NCI-H2227 (cell line): Measurements from ENCODE around the gene UBE2E2.

Source experiments
- DNase-seq: peaks from one replicate; lab custom pipeline; 2025; ENCODE audit not compliant: unreplicated experiment; lab: John Stamatoyannopoulos, UW

UBE2E2 gene

DNA sequence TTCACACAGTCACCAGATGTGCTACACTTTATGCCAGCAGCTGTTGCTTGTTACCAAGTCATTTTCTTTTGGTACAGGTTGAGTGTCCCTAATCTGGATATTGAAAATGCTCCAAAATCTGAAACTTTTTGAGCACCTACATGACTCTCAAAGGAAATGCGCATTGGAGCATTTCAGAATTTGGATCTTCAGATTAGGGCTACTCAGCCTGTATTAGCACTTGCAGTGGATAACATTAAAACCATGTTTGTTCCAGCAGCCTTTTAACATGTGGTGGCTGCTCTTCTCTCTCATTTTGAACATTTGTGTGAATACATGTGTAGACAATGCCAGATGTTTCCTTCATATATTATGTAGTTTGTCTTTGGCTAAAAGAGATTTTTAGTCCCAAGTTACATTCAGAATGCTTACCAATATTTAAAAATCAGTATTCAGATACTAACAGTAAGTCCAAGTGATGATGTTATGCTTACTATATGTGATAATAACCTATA lies 371.7 kb downstream of the UBE2E2 start:
- DNase-seq: no peak

DNA sequence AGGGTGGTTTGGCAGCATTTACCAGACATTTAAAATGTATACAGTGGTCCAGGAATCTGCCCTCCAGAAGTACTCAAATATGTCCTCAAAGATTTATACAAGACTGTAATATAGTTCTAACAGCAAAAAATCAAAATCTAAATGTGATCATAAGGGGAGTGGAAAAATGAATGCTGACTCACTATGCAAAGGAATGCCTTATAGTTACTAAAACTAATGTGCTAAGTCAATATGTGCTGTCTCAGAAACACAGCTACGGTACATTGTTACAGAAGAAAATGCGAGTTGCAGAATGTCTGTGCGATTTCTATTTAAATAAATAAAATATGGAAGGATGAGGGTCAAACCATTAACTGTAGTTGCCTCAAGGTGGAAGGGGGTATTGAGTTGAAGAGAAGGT lies 372.6 kb downstream of the UBE2E2 start:
- DNase-seq: no peak

DNA sequence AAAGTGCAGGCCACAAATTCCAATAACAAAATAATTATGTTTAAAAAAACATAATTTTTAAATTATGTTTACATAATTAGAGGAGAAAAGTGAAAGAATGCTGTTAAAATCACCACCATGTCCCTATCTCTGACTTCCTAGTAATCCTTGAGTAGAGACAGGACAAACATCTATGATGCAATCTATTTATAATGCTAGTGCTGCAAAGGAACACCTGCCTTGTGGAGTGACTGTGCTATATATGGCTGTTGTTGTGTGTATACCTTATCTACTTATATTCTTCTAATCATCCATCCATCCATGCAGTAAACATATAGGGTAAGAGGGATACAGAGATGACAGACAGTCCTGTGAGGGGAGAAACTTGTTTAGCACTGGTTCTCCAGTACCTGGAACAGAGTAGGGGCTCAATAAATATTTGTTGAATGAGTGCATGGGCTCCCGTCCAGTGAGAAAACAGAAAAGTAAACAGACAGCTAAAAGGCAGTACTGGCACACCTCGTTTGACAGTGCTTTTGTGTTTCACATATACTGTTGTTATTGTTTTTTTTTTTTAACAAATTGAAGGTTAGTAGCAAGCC lies 373.3 kb downstream of the UBE2E2 start:
- no peak for DNase-seq

DNA sequence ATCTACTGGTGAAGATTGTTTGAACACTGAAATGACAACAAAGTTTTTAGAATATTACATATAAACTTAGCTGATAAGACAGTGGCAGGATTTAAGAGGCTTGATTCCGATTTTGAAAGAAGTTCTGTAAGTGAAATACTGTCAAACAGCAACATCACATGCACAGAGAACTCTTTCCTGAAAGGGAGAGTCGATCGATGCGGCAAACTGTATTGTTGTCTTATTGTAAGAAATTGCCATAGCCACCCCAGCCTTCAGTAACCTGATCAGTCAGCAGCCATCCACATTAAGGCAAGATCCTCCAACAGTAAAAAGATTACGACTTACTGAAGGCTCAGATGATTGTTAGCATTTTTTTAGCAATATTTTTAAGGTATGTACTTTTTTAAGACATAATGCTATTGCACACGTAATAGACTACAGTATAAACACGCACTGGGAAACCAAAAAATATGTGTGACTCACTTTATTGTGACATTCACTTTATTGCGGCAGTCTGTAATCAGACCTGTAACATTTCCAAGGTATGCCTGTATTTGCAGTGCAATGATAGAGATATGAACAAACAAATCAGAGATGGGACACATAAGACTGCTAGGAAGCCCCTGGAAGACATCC lies 377.1 kb downstream of the UBE2E2 start:
- no peak for DNase-seq

DNA sequence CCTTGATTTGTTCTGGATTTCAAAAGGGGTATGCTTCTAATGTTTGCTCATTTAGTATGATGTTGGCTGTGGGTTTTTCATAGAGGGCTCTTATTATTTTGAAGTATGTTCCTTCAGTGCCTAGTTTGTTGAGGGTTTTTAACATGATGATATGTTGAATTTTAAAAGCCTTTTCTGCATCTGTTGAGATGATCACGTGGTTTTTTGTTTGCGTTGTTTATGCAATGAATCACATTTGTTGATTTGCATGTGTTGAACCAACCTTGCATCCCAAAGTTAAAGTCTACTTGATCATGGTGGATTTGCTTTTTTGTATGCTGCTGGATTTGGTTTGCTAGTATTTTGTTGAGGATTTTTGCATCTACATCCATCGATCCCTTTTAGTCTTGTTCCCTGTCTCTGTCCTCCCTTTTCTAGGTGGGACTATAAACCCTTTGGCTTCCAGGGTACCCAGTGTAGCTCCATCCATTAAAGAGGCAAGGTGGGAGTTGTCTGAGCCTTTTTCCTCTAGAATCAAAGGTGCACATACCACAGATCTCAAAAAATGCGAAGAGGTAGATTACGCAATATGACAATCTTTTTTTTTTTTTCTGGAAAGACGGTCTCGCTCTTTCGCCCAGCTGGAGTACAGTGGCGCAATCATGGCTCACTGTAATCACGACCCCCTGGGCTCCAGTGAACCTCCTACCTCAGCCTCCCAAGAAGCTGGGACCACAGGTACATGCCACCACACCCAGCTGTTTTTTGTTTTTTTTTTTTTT lies 381.0 kb downstream of the UBE2E2 start:
- DNase-seq: no peak

DNA sequence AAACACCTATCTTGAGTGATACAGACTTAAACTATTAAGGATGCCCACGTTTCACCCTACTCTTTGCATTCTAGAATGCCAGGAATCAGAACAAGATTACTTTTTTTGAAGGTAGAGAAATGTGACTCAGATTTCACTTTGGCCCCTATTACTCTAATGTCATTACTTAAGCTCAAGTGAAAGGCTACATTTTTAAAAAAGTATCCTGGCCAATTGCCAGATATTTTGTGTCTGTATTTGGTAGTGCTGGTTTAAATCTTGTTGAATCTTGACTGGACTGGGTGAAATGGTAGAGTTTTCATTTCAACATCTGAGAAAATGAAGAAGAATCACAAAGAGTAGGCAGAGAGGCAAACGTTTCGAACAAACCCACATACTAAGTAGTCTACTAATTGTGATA lies 384.4 kb downstream of the UBE2E2 start:
- no peak for DNase-seq

DNA sequence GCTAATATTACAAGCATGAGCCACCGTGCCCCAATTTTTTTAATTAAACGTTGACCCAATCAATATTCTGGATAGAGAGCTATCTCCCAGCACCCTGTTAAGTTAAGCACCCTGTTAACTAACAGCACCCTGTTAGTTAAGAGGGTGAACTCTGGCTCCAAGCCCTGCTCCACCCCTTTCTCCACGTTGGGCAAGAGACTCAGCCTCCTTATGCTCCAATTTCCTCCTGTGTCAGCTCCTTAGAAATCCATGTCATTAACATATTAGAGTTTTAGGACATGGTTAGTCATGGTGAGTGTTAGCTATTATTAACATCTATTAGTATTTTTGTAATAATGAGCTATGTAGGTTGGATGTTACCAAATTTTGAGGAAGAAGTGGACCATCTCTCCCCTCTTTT lies 385.4 kb downstream of the UBE2E2 start:
- no peak for DNase-seq

DNA sequence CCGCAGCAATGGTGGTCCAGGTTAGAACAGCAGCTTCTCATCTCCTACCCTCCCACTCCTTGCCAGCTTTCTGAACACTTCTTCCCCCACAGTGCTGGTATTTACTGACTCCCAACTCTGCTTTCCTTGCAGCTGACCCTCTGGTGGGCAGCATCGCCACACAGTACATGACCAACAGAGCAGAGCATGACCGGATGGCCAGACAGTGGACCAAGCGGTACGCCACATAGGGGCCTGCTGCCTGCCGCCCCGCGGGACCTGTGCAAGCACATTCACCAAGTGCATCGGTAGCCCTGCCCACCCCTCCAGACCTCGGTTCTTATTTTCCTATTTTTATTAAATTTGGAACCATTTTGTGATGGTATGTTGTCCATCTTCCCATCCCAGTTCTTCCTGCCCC lies 386.5 kb downstream of the UBE2E2 start:
- no peak for DNase-seq

DNA sequence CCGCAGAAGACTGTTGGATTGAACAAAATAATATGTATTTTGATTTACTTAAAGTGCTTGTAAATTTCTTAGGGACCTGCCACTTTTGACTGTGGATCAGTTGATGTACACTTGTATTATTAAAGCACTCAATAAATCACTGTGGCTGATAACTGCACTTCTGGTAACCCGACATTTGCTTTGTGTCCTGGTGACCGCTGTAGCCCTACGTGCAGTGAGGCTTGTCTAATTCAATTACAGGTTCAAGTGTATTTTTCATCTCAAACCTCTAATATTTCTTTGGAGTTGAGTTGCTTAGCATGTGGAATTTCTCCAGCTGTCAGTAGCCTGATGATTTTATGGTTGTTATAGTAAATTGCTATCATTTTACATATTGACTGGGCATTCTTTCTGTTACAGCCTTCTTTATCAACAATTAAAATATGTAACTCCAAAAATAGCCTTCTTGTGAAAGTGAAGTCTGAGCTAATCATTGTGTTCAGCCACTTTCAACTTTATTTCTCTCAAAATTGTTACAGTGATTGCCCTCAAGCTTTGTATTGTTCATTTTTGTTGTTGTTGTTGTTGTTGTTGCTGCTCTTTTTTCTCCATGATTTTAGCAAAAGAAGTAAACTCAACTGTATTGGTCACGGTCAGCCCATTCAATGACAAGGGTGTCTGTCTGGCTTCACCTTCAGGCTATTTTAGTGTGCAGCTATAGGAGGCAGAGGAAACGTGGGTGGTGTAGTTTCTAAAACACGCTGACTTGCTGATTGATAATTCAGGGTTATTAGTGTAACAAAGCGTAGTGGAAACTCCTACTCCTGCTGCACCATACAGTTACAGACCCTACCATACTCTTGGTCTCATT lies 387.5 kb downstream of the UBE2E2 start:
- peak; percentile 90 for DNase-seq

DNA sequence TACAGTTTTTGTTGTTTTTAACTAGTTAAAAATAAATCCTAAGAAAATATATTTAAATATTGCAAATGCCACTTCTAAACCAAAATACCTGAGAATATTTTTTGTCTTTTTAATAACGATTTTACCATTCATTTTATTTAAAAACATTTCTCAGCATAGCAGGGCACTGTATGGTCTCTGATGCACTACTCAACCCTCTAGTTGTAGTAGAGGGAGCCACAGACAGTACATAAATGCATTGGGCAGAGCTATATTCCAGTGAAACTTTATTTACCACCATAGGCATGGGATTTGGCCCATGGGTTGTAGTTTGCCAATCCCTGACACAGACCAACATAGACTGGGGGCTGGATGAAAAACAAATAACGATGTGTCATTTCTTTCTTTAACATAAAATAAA lies 388.2 kb downstream of the UBE2E2 start:
- no peak for DNase-seq

DNA sequence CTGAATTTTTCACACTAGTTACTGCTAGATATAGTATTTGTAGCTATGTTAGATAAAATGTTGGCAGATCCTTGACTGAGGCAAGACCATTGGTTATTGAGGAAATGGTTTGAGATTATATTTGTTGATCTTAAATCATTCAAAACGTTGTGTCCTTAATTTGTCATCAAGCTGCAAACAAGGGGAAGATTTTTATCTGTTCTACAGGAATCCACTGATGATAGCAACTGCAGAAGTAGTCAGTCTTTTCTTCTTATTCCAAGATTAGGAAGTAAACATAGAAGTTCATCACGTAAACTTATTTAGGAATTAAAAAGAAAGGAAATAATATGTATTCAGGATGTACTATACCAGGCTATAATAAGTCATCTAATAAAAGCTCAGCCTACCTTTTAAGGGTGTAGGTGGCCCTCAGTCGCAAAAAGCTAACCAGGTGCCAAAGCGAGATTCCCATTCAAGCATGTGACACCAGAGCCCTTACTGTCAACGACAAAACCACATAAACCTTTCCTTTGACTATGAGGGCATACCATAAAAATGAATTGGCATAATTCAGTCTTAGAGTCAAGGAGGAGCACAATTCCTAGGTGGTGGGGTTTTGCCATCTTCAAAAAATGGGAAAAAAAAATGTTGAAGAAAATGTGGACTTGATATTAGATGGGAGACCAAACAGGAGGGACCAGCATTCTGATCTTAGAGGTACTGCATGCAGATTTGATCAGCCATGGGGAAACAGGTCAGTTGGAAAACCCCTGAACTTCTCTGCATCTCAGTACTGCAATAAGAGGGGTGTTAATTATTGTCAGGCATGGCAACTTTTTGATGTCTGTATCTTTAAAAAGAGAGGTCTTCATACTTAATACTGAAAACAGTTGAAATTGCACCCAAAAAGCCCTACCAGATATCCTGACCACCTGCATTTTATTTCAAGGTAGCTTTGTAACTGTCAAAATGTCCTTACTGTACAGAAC lies 390.1 kb downstream of the UBE2E2 start:
- no peak for DNase-seq

DNA sequence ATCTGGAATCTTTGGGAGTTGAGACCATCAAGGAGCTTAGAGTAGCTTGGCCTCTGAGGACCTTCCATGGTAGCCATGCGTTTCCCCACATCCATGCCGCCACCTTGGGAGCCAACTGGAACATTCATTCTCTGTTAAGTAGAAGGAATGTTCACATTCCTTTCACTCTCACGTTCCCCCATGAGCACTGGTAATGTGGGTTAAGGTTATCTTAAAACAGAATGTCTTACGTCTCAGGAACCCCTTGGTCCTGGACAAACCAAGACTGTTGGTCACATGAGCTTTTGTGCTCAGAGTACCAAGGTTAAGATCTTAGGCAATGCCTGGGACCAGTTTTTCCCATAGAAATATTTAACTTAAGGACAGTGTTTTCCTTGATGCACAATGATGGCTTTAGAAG lies 390.9 kb downstream of the UBE2E2 start:
- DNase-seq: no peak

DNA sequence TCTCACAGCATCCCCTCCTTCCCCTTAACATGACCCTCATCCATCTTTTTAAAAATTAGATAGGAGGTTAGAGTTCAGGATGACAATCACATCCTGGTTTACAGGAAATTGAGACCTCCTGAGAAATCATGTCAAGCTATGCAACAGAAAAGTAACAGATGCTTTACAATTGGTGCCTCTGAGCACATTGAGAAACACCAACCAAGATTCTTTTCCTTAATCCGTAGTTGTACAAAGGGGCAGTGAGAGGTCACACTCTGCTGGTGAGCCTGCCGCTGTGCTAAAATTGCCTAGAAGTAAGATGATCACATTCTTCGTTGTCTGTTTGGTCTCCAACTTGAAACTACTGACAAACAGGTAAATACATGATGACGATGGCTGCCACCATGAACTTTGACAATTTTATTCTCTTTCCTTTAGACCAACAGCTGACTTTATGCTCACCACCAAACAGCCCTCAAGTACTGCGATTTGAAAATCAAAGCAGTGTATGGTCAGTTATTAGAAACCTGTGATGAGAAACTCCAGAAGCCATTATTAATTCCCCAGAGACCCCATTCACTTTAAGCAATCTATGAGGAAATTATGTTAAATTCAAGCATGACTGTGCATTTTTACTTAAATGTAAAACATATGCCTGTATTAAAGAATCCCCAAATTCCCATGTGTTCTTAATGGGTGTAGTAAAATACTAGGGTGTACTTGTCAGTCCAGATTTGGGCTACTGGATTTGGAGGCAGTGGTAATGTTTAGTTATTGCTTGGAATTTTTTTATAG lies 392.0 kb downstream of the UBE2E2 start:
- DNase-seq: no peak

DNA sequence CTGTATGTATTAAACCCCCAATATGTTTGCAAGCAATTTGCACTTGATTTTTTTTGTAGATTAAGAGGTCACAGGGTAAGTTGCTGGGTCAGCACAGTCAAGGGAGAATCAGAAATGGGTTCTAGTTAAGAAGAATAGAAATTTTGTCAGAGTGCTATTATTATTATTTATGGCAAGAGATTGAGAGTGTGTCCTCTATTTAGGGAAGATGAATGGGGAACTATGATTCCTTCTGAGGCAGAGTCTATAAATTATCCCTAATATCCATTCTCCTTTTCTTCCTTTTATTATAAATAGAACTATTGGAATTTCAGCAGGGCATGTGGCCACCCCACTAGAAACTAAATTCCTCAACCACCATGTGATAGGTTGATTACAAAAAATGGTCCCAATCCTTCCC lies 392.7 kb downstream of the UBE2E2 start:
- DNase-seq: no peak

DNA sequence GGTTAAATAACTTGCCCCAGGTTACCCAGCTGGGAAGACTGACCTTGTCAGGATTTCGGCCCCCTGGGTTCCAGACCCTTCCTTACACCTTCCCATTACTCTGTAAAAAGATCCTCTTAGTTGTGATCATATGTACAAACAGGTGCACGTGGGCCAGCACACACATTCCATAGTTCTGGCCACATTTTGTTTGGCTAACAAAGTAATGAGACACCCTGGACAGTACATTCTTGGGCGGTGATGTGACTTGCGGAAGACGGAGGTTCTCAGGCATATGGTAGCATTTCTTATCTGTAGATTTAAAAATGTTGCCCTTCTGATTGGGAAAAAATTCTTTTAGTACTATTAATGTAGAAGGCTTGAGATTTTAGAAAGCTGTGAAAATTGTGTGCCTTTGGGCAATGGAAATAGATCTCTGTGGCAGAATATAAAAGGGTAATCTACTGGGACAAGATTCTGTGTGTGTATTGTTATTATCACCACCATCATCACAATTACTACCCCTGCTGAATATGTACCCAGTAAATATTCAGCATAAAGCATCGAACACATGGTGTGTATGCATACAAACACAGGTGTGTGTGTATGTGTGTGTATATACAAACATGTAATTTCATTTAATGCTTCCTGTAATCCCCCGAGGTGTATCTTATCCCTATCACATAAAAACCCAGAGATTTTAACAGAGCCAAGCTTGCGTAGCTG lies 397.2 kb downstream of the UBE2E2 start:
- no peak for DNase-seq

DNA sequence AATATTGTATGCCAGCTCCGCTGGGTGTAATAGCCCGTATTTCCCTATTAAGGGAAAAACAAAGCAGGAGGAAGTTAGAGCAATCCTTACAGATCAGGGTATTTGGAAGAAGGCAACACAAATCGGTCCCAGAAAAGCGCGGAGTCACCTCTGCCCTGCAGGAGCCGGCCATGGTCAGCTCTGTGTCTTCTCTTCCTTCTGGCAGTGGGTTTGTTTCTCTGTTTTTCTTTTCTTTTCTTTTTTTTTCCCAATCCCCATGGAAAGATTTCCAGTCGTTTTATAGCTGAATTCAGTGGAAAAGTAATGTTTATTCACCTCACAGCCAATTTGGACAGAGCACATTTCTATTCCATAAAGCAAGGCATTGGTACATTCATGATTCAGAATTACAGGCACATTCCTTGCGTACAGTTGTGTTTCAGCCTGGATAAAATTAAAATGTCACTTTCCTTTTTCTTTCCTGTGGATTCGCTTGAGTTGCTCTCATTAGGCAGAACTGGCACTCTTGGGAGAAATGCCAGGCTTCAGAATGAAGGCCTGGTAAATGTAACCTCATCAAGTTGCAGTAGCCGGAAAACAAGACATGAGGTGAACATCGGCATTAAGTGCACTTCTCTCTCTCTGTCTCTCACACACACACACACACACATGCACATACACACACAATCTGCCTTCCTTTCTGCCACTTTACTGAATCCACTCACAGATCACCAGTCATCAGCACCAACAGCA lies 398.1 kb downstream of the UBE2E2 start:
- no peak for DNase-seq

DNA sequence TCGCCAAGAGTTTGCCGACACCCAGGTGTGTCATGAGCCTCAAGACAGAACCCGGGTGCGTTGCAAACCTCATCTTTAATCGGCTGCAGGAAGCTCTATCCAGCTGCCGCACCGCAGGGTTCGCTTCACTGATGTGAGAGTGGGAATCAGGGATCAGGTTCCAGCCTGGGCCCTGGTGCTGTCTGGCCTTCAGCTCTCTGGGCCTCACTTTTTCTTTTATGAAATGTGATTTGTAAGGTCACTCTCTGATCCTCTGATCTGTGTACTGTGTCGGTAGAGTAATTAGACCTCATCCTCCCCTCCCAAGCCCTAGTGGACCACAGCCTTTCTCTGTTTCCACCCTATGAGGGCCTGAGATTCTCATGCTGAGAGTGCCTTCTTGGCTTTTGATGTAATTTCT lies 399.8 kb downstream of the UBE2E2 start:
- DNase-seq: no peak

DNA sequence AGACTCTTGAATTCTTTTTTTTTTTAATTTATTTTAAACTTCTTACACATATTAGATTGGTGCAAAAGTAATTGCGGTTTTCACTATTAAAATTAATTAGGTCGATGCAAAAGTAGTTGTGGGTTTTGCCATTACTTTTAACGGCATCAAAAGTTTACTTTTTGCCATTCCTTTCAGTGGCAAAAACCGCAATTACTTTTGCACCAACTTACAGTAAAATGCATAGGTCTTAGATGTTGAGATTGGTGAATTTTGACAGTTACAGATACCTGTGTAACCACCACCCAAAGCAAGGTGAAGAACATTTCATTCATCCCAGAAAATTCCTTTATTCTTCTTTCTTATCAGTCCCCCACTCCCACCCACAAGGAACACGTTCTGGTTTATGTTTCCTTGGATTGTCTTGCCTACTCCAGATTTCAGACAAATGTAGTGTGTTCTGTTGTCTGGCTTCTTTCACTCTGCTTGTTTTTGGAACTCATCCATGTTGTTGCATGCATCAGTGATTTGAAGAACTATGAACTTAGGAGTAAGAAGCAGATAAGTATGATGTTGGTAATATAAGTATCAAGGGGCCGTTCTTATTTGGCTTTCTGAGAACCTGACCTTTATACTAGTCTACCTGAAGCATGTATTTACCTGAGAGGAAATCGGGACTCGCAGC lies 404.2 kb downstream of the UBE2E2 start:
- no peak for DNase-seq
